HepG2 (cell line): ENCODE results near the gene MLLT11. TPM values are rescaled to one million over a fixed set of nuclear protein-coding genes. Genes with fewer than 3 reads are reported as not detected.

Source experiments
- ELF3 ChIP-seq: IDR thresholded peaks from 2 replicates; pipeline ENCODE4 v1.6.1; 2016; ENCODE audit warnings: missing genetic modification reagents, missing compliant biosample characterization
- GLMP ChIP-seq: sonication (generic); formaldehyde crosslinking; IDR thresholded peaks from 2 replicates; pipeline ENCODE4 v1.9.0; 2021; ENCODE audit warnings: missing genetic modification reagents, mild to moderate bottlenecking, borderline replicate concordance
- IKZF1 ChIP-seq: fragments of 450-650 bp; IDR thresholded peaks from 2 replicates; pipeline ENCODE4 v1.7.1; 2016
- MBNL3 ChIP-seq: fragments of 250-450 bp; sonication (Bioruptor Pico); conservative IDR thresholded peaks from 2 replicates; pipeline ENCODE4 v1.8.0; 2022; ENCODE audit warnings: mild to moderate bottlenecking, inconsistent platforms
- POGZ ChIP-seq: sonication (generic); formaldehyde crosslinking; IDR thresholded peaks from 2 replicates; pipeline ENCODE4 v1.4.0; 2020; ENCODE audit warnings: mild to moderate bottlenecking, missing genetic modification reagents
- POLR2AphosphoS2 ChIP-seq: IDR thresholded peaks from 2 replicates; pipeline ENCODE4 v1.6.1; 2011; ENCODE audit warnings: low read depth, low read length, improper control_type of control experiment
- SMAD1 ChIP-seq: sonication (generic); formaldehyde crosslinking; IDR thresholded peaks from 2 replicates; pipeline ENCODE4 v1.4.0; 2020; ENCODE audit warnings: missing genetic modification reagents, low read depth, mild to moderate bottlenecking, borderline replicate concordance
- SOX6 ChIP-seq, 2 experiments: fragments of 450-650 bp in 1 of 2; sonication (generic) in 1 of 2; formaldehyde crosslinking in 1 of 2; IDR thresholded peaks; 2 replicates each; pipeline versions ENCODE4 v1.4.0 to v1.6.1; 2017 to 2020; ENCODE audit warnings: antibody characterized with exemption in 1 of 2, mild to moderate bottlenecking in 1 of 2, missing genetic modification reagents in 1 of 2
- SP5 ChIP-seq: IDR thresholded peaks from 2 replicates; pipeline ENCODE4 v1.6.1; 2016; ENCODE audit warnings: low read depth, borderline replicate concordance
- ZFP90 ChIP-seq: sonication (generic); formaldehyde crosslinking; IDR thresholded peaks from 2 replicates; pipeline ENCODE4 v1.8.0; 2022; ENCODE audit warnings: missing genetic modification reagents, mild to moderate bottlenecking, inconsistent platforms, borderline replicate concordance
- ZNF232 ChIP-seq: sonication (generic); formaldehyde crosslinking; IDR thresholded peaks from 2 replicates; pipeline ENCODE4 v1.4.0; 2020; ENCODE audit warnings: missing genetic modification reagents, borderline replicate concordance
- ZNF251 ChIP-seq: sonication (generic); formaldehyde crosslinking; IDR thresholded peaks from 2 replicates; pipeline ENCODE4 v1.9.0; 2021; ENCODE audit warnings: mild to moderate bottlenecking, missing genetic modification reagents
- ZNF282 ChIP-seq: fragments of 450-650 bp; IDR thresholded peaks from 2 replicates; pipeline ENCODE4 v1.6.1; 2018; ENCODE audit not compliant: partially characterized antibody
- ZNF34 ChIP-seq: sonication (generic); formaldehyde crosslinking; IDR thresholded peaks from 2 replicates; pipeline ENCODE4 v1.4.0; 2020; ENCODE audit warnings: mild to moderate bottlenecking, missing genetic modification reagents, borderline replicate concordance
- ZNF619 ChIP-seq: sonication (generic); formaldehyde crosslinking; IDR thresholded peaks from 2 replicates; pipeline ENCODE4 v1.4.0; 2020; ENCODE audit warnings: mild to moderate bottlenecking, missing genetic modification reagents
- ZNF7 ChIP-seq: IDR thresholded peaks from 2 replicates; pipeline ENCODE4 v1.6.1; 2016; ENCODE audit warnings: missing biosample characterization, missing genetic modification reagents
- ZNF777 ChIP-seq: sonication (generic); formaldehyde crosslinking; IDR thresholded peaks from 2 replicates; pipeline ENCODE4 v1.4.0; 2020; ENCODE audit warnings: missing genetic modification reagents
- polyA plus RNA-seq, 8 experiments: library from polyadenylated mRNA; depleted of rRNA in 3 of 8; stranded (reverse) in 7 of 8; unstranded in 1 of 8; fragments of >200 nt; fragmentation: Illumina TruSeq in 4 of 8; extraction: Trizol in 4 of 8; gene quantifications; 2 replicates each; pipeline versions ENCODE4 v1.2.1 to v1.2.3, GENCODE V29; 2011 to 2016; ENCODE audit warnings: low read depth in 4 of 8, missing spikeins in 1 of 8, mixed read lengths in 1 of 8; ENCODE audit not compliant: insufficient read depth in 1 of 8
- total RNA-seq, 5 experiments: library from RNA; depleted of rRNA; stranded (reverse); fragments of >200 nt; fragmentation: Illumina TruSeq; extraction: Trizol; gene quantifications; 2 replicates each; pipeline ENCODE4 v1.2.3, GENCODE V29; 2016; ENCODE audit warnings: low read depth in 1 of 5
- TF ChIP-seq, protein P1 (sequence below): sonication (generic); formaldehyde crosslinking; IDR thresholded peaks from 2 replicates; pipeline ENCODE4 v1.4.0; 2020; ENCODE audit warnings: missing genetic modification reagents, borderline replicate concordance
- TF ChIP-seq, protein P2 (sequence below): IDR thresholded peaks from 2 replicates; pipeline ENCODE4 v1.6.1; 2016; ENCODE audit warnings: low read depth, missing genetic modification reagents, missing compliant biosample characterization

MLLT11 gene
- total and polyA plus RNA-seq, 2 of the 13 experiments (the other 11 are each of a cell fraction or from before 2014, with no cell fraction given), result 0.21 to 0.22 TPM

- TF ChIP-seq SP5 (peak; percentile 59), ELF3 (CRISPR knock-in tag) (peak; percentile 85), SMAD1 (CRISPR knock-in tag) (peak; percentile 74; the same call in 1 of the 2 replicates), ZNF7 (CRISPR knock-in tag) (no peak), POGZ (CRISPR knock-in tag) (peak; percentile 74), ZNF232 (CRISPR knock-in tag) (no peak), ZNF777 (CRISPR knock-in tag) (0 out of 2 replicates have a peak, but pooled peaks have one; percentile 11), POLR2AphosphoS2 (no peak), MBNL3 (CRISPR knock-in tag) (no peak), ZNF34 (CRISPR knock-in tag) (no peak), ZFP90 (CRISPR knock-in tag) (no peak; the same call in 1 of the 2 replicates), ZNF619 (CRISPR knock-in tag) (0 out of 2 replicates have a peak, but pooled peaks have one; percentile 70), ZNF282 (no peak), ZNF251 (no peak), SOX6 (IDR thresholded peaks at IDR 0.05) (no peak), SOX6 (CRISPR knock-in tag; IDR thresholded peaks at IDR 0.05) (peak; percentile 67), GLMP (CRISPR knock-in tag) (no peak), IKZF1 (no peak)
- TF ChIP-seq, protein P1, sequence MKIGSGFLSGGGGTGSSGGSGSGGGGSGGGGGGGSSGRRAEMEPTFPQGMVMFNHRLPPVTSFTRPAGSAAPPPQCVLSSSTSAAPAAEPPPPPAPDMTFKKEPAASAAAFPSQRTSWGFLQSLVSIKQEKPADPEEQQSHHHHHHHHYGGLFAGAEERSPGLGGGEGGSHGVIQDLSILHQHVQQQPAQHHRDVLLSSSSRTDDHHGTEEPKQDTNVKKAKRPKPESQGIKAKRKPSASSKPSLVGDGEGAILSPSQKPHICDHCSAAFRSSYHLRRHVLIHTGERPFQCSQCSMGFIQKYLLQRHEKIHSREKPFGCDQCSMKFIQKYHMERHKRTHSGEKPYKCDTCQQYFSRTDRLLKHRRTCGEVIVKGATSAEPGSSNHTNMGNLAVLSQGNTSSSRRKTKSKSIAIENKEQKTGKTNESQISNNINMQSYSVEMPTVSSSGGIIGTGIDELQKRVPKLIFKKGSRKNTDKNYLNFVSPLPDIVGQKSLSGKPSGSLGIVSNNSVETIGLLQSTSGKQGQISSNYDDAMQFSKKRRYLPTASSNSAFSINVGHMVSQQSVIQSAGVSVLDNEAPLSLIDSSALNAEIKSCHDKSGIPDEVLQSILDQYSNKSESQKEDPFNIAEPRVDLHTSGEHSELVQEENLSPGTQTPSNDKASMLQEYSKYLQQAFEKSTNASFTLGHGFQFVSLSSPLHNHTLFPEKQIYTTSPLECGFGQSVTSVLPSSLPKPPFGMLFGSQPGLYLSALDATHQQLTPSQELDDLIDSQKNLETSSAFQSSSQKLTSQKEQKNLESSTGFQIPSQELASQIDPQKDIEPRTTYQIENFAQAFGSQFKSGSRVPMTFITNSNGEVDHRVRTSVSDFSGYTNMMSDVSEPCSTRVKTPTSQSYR (CRISPR knock-in tag), result peak; percentile 14; the same call in 1 of the 2 replicates
- TF ChIP-seq, protein P2, sequence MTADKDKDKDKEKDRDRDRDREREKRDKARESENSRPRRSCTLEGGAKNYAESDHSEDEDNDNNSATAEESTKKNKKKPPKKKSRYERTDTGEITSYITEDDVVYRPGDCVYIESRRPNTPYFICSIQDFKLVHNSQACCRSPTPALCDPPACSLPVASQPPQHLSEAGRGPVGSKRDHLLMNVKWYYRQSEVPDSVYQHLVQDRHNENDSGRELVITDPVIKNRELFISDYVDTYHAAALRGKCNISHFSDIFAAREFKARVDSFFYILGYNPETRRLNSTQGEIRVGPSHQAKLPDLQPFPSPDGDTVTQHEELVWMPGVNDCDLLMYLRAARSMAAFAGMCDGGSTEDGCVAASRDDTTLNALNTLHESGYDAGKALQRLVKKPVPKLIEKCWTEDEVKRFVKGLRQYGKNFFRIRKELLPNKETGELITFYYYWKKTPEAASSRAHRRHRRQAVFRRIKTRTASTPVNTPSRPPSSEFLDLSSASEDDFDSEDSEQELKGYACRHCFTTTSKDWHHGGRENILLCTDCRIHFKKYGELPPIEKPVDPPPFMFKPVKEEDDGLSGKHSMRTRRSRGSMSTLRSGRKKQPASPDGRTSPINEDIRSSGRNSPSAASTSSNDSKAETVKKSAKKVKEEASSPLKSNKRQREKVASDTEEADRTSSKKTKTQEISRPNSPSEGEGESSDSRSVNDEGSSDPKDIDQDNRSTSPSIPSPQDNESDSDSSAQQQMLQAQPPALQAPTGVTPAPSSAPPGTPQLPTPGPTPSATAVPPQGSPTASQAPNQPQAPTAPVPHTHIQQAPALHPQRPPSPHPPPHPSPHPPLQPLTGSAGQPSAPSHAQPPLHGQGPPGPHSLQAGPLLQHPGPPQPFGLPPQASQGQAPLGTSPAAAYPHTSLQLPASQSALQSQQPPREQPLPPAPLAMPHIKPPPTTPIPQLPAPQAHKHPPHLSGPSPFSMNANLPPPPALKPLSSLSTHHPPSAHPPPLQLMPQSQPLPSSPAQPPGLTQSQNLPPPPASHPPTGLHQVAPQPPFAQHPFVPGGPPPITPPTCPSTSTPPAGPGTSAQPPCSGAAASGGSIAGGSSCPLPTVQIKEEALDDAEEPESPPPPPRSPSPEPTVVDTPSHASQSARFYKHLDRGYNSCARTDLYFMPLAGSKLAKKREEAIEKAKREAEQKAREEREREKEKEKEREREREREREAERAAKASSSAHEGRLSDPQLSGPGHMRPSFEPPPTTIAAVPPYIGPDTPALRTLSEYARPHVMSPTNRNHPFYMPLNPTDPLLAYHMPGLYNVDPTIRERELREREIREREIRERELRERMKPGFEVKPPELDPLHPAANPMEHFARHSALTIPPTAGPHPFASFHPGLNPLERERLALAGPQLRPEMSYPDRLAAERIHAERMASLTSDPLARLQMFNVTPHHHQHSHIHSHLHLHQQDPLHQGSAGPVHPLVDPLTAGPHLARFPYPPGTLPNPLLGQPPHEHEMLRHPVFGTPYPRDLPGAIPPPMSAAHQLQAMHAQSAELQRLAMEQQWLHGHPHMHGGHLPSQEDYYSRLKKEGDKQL (CRISPR knock-in tag), result 0 out of 2 replicates have a peak, but pooled peaks have one; percentile 44
Measured at GRCh38 chr1:151059109-151060006, 839 bp upstream of the MLLT11 start, which contains the start of gene CDC42SE1 (continued).
